ENCODE results near the gene OFD1.

The OFD1 gene

GRCh38 chrX:13797512-13797911 is 63.0 kb downstream of the OFD1 start:
- Histone ChIP-seq H2BK15ac (ENCODE audit: low read depth, poor library complexity, severe bottlenecking) (no peak overlapping the region), H4K8ac (ENCODE audit: low read length) (no peak overlapping the region), H3K4me2 (ENCODE audit: low read length, poor library complexity, severe bottlenecking) (no peak overlapping the region), H3K27ac (ENCODE audit: low read length, poor library complexity, severe bottlenecking) (no peak overlapping the region), H2BK120ac (ENCODE audit: low read depth, low read length) (no peak overlapping the region), H3K4me3 (ENCODE audit: insufficient read depth in 1 of 2, low read depth in 1 of 2, low read length in 2 of 2) (no peak overlapping the region), H4K91ac (ENCODE audit: low read length) (no peak overlapping the region), H2BK12ac (ENCODE audit: low read length in 2 of 2) (no peak overlapping the region), H3K36me3 (ENCODE audit: control insufficient read depth in 1 of 2, insufficient read depth in 2 of 2, low read depth in 1 of 2, low read length in 2 of 2) (no peaks in the 10 kb centered on the region), H2AFZ (ENCODE audit: low read depth, low read length) (no peak overlapping the region), H3K18ac (ENCODE audit: low read depth in 1 of 2, low read length in 2 of 2) (no peak overlapping the region), H2BK5ac (ENCODE audit: low read depth, low read length, poor library complexity, severe bottlenecking) (no peak overlapping the region), H3K27me3 (ENCODE audit: control insufficient read depth in 1 of 2, insufficient read depth in 1 of 2, low read length in 2 of 2) (peaks cover 0 to 50% of the 10 kb centered on the region in 2 experiments), H3K79me1 (replicated peaks; ENCODE audit: low read length, poor library complexity, severe bottlenecking) (no peaks in the 10 kb centered on the region), H3K4me1 (ENCODE audit: control insufficient read depth, insufficient read depth, low read depth, low read length) (no peaks in the 10 kb centered on the region), H3K9ac (ENCODE audit: low read length) (no peak overlapping the region), H3K4ac (ENCODE audit: low read depth in 1 of 2, low read length in 2 of 2) (no peak overlapping the region), H3K23ac (ENCODE audit: low read length in 2 of 2) (no peak overlapping the region), H3K9me3 (ENCODE audit: control insufficient read depth, low read length) (peaks cover 12% of the 10 kb centered on the region), H2AK5ac (ENCODE audit: low read length, severe bottlenecking) (no peak overlapping the region), H3K14ac (ENCODE audit: low read length in 2 of 2) (no peak overlapping the region)
- WGBS, result 100% methylated on average over 2 of the region's 4 CpGs
- no peak for DNase-seq

GRCh38 chrX:13798184-13798583 is 63.6 kb downstream of the OFD1 start:
- H3K14ac ChIP-seq (ENCODE audit: low read length in 2 of 2), result no peak overlapping the region
- no peaks in the 10 kb centered on the region for H3K36me3 ChIP-seq (ENCODE audit: control insufficient read depth in 1 of 2, insufficient read depth in 2 of 2, low read depth in 1 of 2, low read length in 2 of 2)
- DNase-seq, result no peak
- no peak overlapping the region for H3K9ac ChIP-seq (ENCODE audit: low read length)
- no peak overlapping the region for H2BK15ac ChIP-seq (ENCODE audit: low read depth, poor library complexity, severe bottlenecking)
- H3K4ac ChIP-seq (ENCODE audit: low read depth in 1 of 2, low read length in 2 of 2), result no peak overlapping the region
- no peak overlapping the region for H2AK5ac ChIP-seq (ENCODE audit: low read length, severe bottlenecking)
- no peak overlapping the region for H2BK120ac ChIP-seq (ENCODE audit: low read depth, low read length)
- H2BK12ac ChIP-seq (ENCODE audit: low read length in 2 of 2), result no peak overlapping the region
- no peak overlapping the region for H3K23ac ChIP-seq (ENCODE audit: low read length in 2 of 2)
- WGBS, result 100% methylated on average over 1 of the region's 4 CpGs
- no peak overlapping the region for H3K4me3 ChIP-seq (ENCODE audit: insufficient read depth in 1 of 2, low read depth in 1 of 2, low read length in 2 of 2)
- H2AFZ ChIP-seq (ENCODE audit: low read depth, low read length), result peak overlapping the region; percentile 27
- H4K8ac ChIP-seq (ENCODE audit: low read length), result no peak overlapping the region
- H3K4me2 ChIP-seq (ENCODE audit: low read length, poor library complexity, severe bottlenecking), result no peak overlapping the region
- H3K18ac ChIP-seq (ENCODE audit: low read depth in 1 of 2, low read length in 2 of 2), result no peak overlapping the region
- no peaks in the 10 kb centered on the region for H3K4me1 ChIP-seq (ENCODE audit: control insufficient read depth, insufficient read depth, low read depth, low read length)
- no peak overlapping the region for H4K91ac ChIP-seq (ENCODE audit: low read length)
- H3K79me1 ChIP-seq (replicated peaks; ENCODE audit: low read length, poor library complexity, severe bottlenecking), result no peaks in the 10 kb centered on the region
- no peak overlapping the region for H2BK5ac ChIP-seq (ENCODE audit: low read depth, low read length, poor library complexity, severe bottlenecking)
- H3K27ac ChIP-seq (ENCODE audit: low read length, poor library complexity, severe bottlenecking), result no peak overlapping the region
- H3K27me3 ChIP-seq (ENCODE audit: control insufficient read depth in 1 of 2, insufficient read depth in 1 of 2, low read length in 2 of 2), result peaks cover 0 to 55% of the 10 kb centered on the region in 2 experiments
- peaks cover 12% of the 10 kb centered on the region for H3K9me3 ChIP-seq (ENCODE audit: control insufficient read depth, low read length)

- Histone ChIP-seq H3K9ac (ENCODE audit: low read length) (no peak overlapping the region), H2AFZ (ENCODE audit: low read depth, low read length) (no peak overlapping the region), H2BK5ac (ENCODE audit: low read depth, low read length, poor library complexity, severe bottlenecking) (no peak overlapping the region), H3K14ac (ENCODE audit: low read length in 2 of 2) (no peak overlapping the region), H3K4me2 (ENCODE audit: low read length, poor library complexity, severe bottlenecking) (no peak overlapping the region), H3K27ac (ENCODE audit: low read length, poor library complexity, severe bottlenecking) (no peak overlapping the region), H3K36me3 (ENCODE audit: control insufficient read depth in 1 of 2, insufficient read depth in 2 of 2, low read depth in 1 of 2, low read length in 2 of 2) (no peaks in the 10 kb centered on the region), H4K91ac (ENCODE audit: low read length) (no peak overlapping the region), H3K79me1 (replicated peaks; ENCODE audit: low read length, poor library complexity, severe bottlenecking) (no peaks in the 10 kb centered on the region), H3K4me1 (ENCODE audit: control insufficient read depth, insufficient read depth, low read depth, low read length) (no peaks in the 10 kb centered on the region), H3K18ac (ENCODE audit: low read depth in 1 of 2, low read length in 2 of 2) (no peak overlapping the region), H3K23ac (ENCODE audit: low read length in 2 of 2) (no peak overlapping the region), H2BK12ac (ENCODE audit: low read length in 2 of 2) (no peak overlapping the region), H3K9me3 (ENCODE audit: control insufficient read depth, low read length) (peaks cover 12% of the 10 kb centered on the region), H3K27me3 (ENCODE audit: control insufficient read depth in 1 of 2, insufficient read depth in 1 of 2, low read length in 2 of 2) (peaks cover 0 to 75% of the 10 kb centered on the region in 2 experiments), H4K8ac (ENCODE audit: low read length) (no peak overlapping the region), H2BK15ac (ENCODE audit: low read depth, poor library complexity, severe bottlenecking) (no peak overlapping the region), H3K4me3 (ENCODE audit: insufficient read depth in 1 of 2, low read depth in 1 of 2, low read length in 2 of 2) (no peak overlapping the region), H2AK5ac (ENCODE audit: low read length, severe bottlenecking) (no peak overlapping the region), H3K4ac (ENCODE audit: low read depth in 1 of 2, low read length in 2 of 2) (no peak overlapping the region), H2BK120ac (ENCODE audit: low read depth, low read length) (no peak overlapping the region)
- WGBS, result 35% methylated on average over 5 of the region's 6 CpGs
- no peak for DNase-seq
Measured at GRCh38 chrX:13803116-13803515, 68.6 kb downstream of the OFD1 start.

GRCh38 chrX:13805241-13805640 is 70.7 kb downstream of the OFD1 start:
- no peak overlapping the region for H2BK12ac ChIP-seq (ENCODE audit: low read length in 2 of 2)
- no peaks in the 10 kb centered on the region for H3K79me1 ChIP-seq (replicated peaks; ENCODE audit: low read length, poor library complexity, severe bottlenecking)
- no peak overlapping the region for H2BK15ac ChIP-seq (ENCODE audit: low read depth, poor library complexity, severe bottlenecking)
- H3K9me3 ChIP-seq (ENCODE audit: control insufficient read depth, low read length), result peaks cover 4% of the 10 kb centered on the region
- H3K14ac ChIP-seq (ENCODE audit: low read length in 2 of 2), result no peak overlapping the region
- no peak overlapping the region for H3K4ac ChIP-seq (ENCODE audit: low read depth in 1 of 2, low read length in 2 of 2)
- no peak overlapping the region for H3K27ac ChIP-seq (ENCODE audit: low read length, poor library complexity, severe bottlenecking)
- H2AFZ ChIP-seq (ENCODE audit: low read depth, low read length), result no peak overlapping the region
- no peaks in the 10 kb centered on the region for H3K36me3 ChIP-seq (ENCODE audit: control insufficient read depth in 1 of 2, insufficient read depth in 2 of 2, low read depth in 1 of 2, low read length in 2 of 2)
- no peak overlapping the region for H3K18ac ChIP-seq (ENCODE audit: low read depth in 1 of 2, low read length in 2 of 2)
- H3K4me3 ChIP-seq (ENCODE audit: insufficient read depth in 1 of 2, low read depth in 1 of 2, low read length in 2 of 2), result no peak overlapping the region
- H2BK5ac ChIP-seq (ENCODE audit: low read depth, low read length, poor library complexity, severe bottlenecking), result no peak overlapping the region
- H3K4me2 ChIP-seq (ENCODE audit: low read length, poor library complexity, severe bottlenecking), result no peak overlapping the region
- no peak overlapping the region for H2BK120ac ChIP-seq (ENCODE audit: low read depth, low read length)
- no peak for DNase-seq
- H3K9ac ChIP-seq (ENCODE audit: low read length), result no peak overlapping the region
- no peak overlapping the region for H4K91ac ChIP-seq (ENCODE audit: low read length)
- H3K27me3 ChIP-seq (ENCODE audit: control insufficient read depth in 1 of 2, insufficient read depth in 1 of 2, low read length in 2 of 2), result peaks cover 0 to 72% of the 10 kb centered on the region in 2 experiments
- no peak overlapping the region for H4K8ac ChIP-seq (ENCODE audit: low read length)
- no peak overlapping the region for H2AK5ac ChIP-seq (ENCODE audit: low read length, severe bottlenecking)
- no peaks in the 10 kb centered on the region for H3K4me1 ChIP-seq (ENCODE audit: control insufficient read depth, insufficient read depth, low read depth, low read length)
- no peak overlapping the region for H3K23ac ChIP-seq (ENCODE audit: low read length in 2 of 2)
- WGBS, result 100% methylated on average over 2 of the region's 2 CpGs

All from mesenchymal stem cell (in vitro differentiated cells and primary cell).